ENCODE results near the gene MXD1. TPM values are rescaled to one million over a fixed set of nuclear protein-coding genes. Genes with fewer than 3 reads are reported as not detected.

MXD1 gene
- polyA plus RNA-seq, 1 of the 3 experiments (the other 2 are of a cell fraction): 2.3 TPM

DNA sequence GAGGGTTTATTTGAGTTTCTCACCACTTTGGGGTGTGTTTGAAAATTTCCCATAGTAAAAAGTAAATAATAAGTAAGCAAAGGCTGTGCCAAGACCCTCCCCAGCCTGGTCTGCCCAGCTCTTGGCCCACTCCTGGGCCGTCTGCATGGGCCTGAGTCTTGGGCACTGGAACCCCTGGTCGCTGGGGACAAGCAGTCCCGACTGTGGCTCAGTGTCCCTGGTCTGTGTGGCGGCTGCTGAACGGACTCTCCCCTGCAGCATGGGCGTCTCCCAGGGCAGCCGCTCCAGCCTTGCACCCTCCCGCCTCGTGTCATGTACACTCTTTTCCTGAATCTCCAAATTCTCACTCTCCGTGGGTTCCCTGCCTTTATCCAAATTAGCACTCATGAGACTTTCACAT, 53.7 kb downstream of the MXD1 start:
- Histone ChIP-seq H3K79me2 (ENCODE audit: insufficient read depth) (no peaks in the 10 kb centered on the region), H4K20me1 (ENCODE audit: insufficient read depth) (no peaks in the 10 kb centered on the region), H3K27me3 (ENCODE audit: insufficient read depth) (no peaks in the 10 kb centered on the region), H3K4me2 (no peak overlapping the region), H2AFZ (ENCODE audit: low read depth) (no peak overlapping the region), H3K27ac (ENCODE audit: low read depth in 2 of 2, low read length in 1 of 2) (no peak overlapping the region), H3K36me3 (replicated peaks in 1 of 2; ENCODE audit: control insufficient read depth in 1 of 2, insufficient read depth in 2 of 2, low read length in 1 of 2) (no peaks in the 10 kb centered on the region), H3F3A (replicated peaks; ENCODE audit: insufficient read depth) (no peaks in the 10 kb centered on the region), H3K9me3 (no peaks in the 10 kb centered on the region), H3K4me3 (ENCODE audit: low read depth in 2 of 2, low read length in 1 of 2) (no peak overlapping the region), H3K4me1 (ENCODE audit: control insufficient read depth in 1 of 2, insufficient read depth in 2 of 2, low read depth in 1 of 2, low read length in 1 of 2) (no peaks in the 10 kb centered on the region), H3K9me2 (no peaks in the 10 kb centered on the region), H3K9ac (no peak overlapping the region)
- CTCF ChIA-PET: no interaction called here
- DNase-seq: no peak
- POLR2A ChIA-PET: no interaction called here
- 75% methylated on average over 10 of the region's 10 CpGs for WGBS (ENCODE audit: low lambda C conversion rate)
- TF ChIP-seq ZBTB33 (IDR thresholded peaks at IDR 0.05; ENCODE audit: borderline replicate concordance, low read depth) (no peak), SMC3 (IDR thresholded peaks at IDR 0.05; ENCODE audit: low read depth, low read length) (no peak), RFX5 (IDR thresholded peaks at IDR 0.05; ENCODE audit: low read length) (no peak), YY1 (IDR thresholded peaks at IDR 0.05; ENCODE audit: low read depth) (no peak), POLR2AphosphoS5 (IDR thresholded peaks at IDR 0.05; ENCODE audit: low read depth, low read length) (no peak), RXRA (IDR thresholded peaks at IDR 0.05; ENCODE audit: borderline replicate concordance, low read depth) (no peak)
- TF ChIP-seq, protein P1, sequence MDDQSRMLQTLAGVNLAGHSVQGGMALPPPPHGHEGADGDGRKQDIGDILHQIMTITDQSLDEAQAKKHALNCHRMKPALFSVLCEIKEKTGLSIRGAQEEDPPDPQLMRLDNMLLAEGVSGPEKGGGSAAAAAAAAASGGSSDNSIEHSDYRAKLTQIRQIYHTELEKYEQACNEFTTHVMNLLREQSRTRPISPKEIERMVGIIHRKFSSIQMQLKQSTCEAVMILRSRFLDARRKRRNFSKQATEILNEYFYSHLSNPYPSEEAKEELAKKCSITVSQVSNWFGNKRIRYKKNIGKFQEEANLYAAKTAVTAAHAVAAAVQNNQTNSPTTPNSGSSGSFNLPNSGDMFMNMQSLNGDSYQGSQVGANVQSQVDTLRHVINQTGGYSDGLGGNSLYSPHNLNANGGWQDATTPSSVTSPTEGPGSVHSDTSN (IDR thresholded peaks at IDR 0.05): no peak
- TF ChIP-seq, protein P2, sequence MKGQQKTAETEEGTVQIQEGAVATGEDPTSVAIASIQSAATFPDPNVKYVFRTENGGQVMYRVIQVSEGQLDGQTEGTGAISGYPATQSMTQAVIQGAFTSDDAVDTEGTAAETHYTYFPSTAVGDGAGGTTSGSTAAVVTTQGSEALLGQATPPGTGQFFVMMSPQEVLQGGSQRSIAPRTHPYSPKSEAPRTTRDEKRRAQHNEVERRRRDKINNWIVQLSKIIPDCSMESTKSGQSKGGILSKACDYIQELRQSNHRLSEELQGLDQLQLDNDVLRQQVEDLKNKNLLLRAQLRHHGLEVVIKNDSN (IDR thresholded peaks at IDR 0.05; ENCODE audit: borderline replicate concordance, low read depth): no peak
- TF ChIP-seq, protein P3, sequence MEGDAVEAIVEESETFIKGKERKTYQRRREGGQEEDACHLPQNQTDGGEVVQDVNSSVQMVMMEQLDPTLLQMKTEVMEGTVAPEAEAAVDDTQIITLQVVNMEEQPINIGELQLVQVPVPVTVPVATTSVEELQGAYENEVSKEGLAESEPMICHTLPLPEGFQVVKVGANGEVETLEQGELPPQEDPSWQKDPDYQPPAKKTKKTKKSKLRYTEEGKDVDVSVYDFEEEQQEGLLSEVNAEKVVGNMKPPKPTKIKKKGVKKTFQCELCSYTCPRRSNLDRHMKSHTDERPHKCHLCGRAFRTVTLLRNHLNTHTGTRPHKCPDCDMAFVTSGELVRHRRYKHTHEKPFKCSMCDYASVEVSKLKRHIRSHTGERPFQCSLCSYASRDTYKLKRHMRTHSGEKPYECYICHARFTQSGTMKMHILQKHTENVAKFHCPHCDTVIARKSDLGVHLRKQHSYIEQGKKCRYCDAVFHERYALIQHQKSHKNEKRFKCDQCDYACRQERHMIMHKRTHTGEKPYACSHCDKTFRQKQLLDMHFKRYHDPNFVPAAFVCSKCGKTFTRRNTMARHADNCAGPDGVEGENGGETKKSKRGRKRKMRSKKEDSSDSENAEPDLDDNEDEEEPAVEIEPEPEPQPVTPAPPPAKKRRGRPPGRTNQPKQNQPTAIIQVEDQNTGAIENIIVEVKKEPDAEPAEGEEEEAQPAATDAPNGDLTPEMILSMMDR (IDR thresholded peaks at IDR 0.05): no peak

DNA sequence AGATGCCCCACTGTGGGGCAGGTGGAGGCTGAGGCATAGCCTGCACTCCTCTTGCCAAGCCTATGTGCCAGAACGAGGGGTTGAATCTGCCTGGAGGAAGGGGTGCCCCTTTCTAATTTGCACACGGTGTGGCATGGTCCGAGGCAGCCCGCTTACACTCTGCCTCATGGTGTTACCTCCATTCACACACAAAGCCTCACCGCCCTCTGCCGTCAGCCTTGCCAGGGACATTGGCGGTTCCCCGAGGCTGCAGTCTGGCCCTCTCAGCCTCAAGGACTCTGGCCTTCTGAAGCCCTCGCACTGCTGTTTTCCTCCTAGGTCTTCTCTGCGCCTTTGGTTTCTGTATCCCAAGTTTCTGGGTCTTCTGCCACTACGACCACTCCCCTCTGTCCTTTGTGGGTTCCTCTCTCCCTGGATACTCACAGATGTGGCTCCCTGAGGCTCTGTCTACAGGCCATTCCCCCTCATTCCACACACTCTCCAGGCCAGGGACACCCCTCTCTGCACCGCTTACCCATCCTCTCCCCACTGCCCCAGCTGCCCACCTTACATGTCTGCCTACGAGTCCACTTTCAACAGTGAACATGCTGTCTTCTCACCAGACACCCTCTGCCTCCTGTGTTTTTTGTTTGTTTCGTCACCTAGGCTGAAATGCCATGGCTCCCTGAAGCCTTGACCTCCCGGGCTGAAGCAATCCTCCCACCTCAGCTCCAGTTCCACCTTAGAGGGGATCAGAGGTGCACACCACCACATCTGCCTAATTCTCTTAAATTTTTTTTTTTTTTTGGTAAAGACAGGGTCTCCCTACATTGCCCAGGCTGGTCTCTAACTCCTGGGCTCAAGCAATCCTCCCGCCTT, 54.4 kb downstream of the MXD1 start:
- H2AFZ ChIP-seq (ENCODE audit: low read depth): no peak overlapping the region
- no peak for TF ChIP-seq TCF12 (IDR thresholded peaks at IDR 0.05)
- no peak for TF ChIP-seq ZBTB33 (IDR thresholded peaks at IDR 0.05; ENCODE audit: borderline replicate concordance, low read depth)
- TF ChIP-seq, protein P4, sequence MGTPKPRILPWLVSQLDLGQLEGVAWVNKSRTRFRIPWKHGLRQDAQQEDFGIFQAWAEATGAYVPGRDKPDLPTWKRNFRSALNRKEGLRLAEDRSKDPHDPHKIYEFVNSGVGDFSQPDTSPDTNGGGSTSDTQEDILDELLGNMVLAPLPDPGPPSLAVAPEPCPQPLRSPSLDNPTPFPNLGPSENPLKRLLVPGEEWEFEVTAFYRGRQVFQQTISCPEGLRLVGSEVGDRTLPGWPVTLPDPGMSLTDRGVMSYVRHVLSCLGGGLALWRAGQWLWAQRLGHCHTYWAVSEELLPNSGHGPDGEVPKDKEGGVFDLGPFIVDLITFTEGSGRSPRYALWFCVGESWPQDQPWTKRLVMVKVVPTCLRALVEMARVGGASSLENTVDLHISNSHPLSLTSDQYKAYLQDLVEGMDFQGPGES (IDR thresholded peaks at IDR 0.05; ENCODE audit: low read depth, low read length): no peak
- TF ChIP-seq YY1 (IDR thresholded peaks at IDR 0.05; ENCODE audit: low read depth): no peak
- no peak for TF ChIP-seq SMC3 (IDR thresholded peaks at IDR 0.05; ENCODE audit: low read depth, low read length)
- TF ChIP-seq EP300 (IDR thresholded peaks at IDR 0.05; ENCODE audit: borderline replicate concordance in 1 of 2, low read depth in 1 of 2, low read length in 1 of 2): no peak
- TF ChIP-seq RXRA (IDR thresholded peaks at IDR 0.05; ENCODE audit: borderline replicate concordance, low read depth): no peak
- TF ChIP-seq EZH2phosphoT487 (IDR thresholded peaks at IDR 0.05; ENCODE audit: borderline replicate concordance, low read depth): no peak
- TF ChIP-seq GABPA (IDR thresholded peaks at IDR 0.05; ENCODE audit: low read depth): no peak
- TF ChIP-seq GATA2 (CRISPR knock-in tag; IDR thresholded peaks at IDR 0.05): no peak
- TF ChIP-seq, protein P5, sequence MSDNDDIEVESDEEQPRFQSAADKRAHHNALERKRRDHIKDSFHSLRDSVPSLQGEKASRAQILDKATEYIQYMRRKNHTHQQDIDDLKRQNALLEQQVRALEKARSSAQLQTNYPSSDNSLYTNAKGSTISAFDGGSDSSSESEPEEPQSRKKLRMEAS (IDR thresholded peaks at IDR 0.05; ENCODE audit: low read depth): no peak

More for the DNA sequence above, 54.4 kb downstream of the MXD1 start:
- WGBS (ENCODE audit: low lambda C conversion rate): 81% methylated on average over 16 of the region's 16 CpGs
- Histone ChIP-seq H3K27ac (ENCODE audit: low read depth in 2 of 2, low read length in 1 of 2) (no peak overlapping the region), H3K9ac (no peak overlapping the region), H3K36me3 (replicated peaks in 1 of 2; ENCODE audit: control insufficient read depth in 1 of 2, insufficient read depth in 2 of 2, low read length in 1 of 2) (no peaks in the 10 kb centered on the region), H3K9me3 (no peaks in the 10 kb centered on the region), H3K79me2 (ENCODE audit: insufficient read depth) (no peaks in the 10 kb centered on the region), H3K4me3 (ENCODE audit: low read depth in 2 of 2, low read length in 1 of 2) (no peak overlapping the region), H3F3A (replicated peaks; ENCODE audit: insufficient read depth) (no peaks in the 10 kb centered on the region), H3K4me2 (no peak overlapping the region), H3K27me3 (ENCODE audit: insufficient read depth) (no peaks in the 10 kb centered on the region), H4K20me1 (ENCODE audit: insufficient read depth) (no peaks in the 10 kb centered on the region), H3K4me1 (ENCODE audit: control insufficient read depth in 1 of 2, insufficient read depth in 2 of 2, low read depth in 1 of 2, low read length in 1 of 2) (no peaks in the 10 kb centered on the region), H3K9me2 (no peaks in the 10 kb centered on the region)
- no peak for DNase-seq
- ChIA-PET CTCF (no interaction called here), POLR2A (no interaction called here)
